Gastrocnemius medialis (tissue), 4 donors: ENCODE measurements around the gene PDIA6.

Experiments
- POLR2A ChIP-seq, 2 donors: fragments of 450-650 bp; IDR thresholded peaks; one replicate each; pipeline ENCODE4 v1.6.1; 2017; ENCODE audit warnings: antibody characterized with exemption in 2 of 2, mild to moderate bottlenecking in 2 of 2, moderate library complexity in 2 of 2
- TF ChIP-seq, protein P1 (sequence below), 5 experiments: fragments of 450-650 bp in 3 of 5; fragments of 200-600 bp in 2 of 5; sonication (generic) in 2 of 5; IDR thresholded peaks in 4 of 5; conservative IDR thresholded peaks in 1 of 5; 1 replicate in 4 of 5; 2 replicates in 1 of 5; pipeline ENCODE4 v1.5.1; 2016 to 2019; ENCODE audit warnings: antibody characterized with exemption in 5 of 5, mild to moderate bottlenecking in 3 of 5, moderate library complexity in 3 of 5

DNA sequence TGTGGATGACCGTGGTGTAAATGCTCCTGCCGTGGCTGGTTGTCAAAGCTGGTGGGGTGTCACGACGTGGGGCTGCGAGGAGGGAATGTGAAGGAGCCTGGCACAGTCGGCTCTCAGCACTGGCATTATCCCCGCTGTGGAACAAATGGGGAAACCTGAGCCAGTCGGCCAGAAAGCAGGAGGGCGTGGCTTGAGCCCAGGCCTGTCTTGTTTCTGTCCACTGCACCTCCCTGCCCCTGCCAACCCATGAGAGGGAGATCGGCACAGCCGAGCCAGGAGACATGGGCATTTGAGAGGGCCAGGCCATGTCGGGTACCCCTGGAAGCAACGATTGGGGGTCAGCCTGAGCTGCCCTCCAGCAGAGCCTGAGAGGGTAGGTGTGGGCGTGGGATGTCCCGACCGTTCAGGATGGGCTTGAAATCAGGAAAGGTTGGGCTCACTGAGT, 44.5 kb downstream of the PDIA6 start:
- TF ChIP-seq, protein P1, sequence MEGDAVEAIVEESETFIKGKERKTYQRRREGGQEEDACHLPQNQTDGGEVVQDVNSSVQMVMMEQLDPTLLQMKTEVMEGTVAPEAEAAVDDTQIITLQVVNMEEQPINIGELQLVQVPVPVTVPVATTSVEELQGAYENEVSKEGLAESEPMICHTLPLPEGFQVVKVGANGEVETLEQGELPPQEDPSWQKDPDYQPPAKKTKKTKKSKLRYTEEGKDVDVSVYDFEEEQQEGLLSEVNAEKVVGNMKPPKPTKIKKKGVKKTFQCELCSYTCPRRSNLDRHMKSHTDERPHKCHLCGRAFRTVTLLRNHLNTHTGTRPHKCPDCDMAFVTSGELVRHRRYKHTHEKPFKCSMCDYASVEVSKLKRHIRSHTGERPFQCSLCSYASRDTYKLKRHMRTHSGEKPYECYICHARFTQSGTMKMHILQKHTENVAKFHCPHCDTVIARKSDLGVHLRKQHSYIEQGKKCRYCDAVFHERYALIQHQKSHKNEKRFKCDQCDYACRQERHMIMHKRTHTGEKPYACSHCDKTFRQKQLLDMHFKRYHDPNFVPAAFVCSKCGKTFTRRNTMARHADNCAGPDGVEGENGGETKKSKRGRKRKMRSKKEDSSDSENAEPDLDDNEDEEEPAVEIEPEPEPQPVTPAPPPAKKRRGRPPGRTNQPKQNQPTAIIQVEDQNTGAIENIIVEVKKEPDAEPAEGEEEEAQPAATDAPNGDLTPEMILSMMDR (IDR thresholded peaks at IDR 0.05 in 4 of 5, conservative IDR thresholded peaks at IDR 0.05 in 1 of 5) = no peak
- TF ChIP-seq POLR2A (IDR thresholded peaks at IDR 0.05) = no peak
